ENCODE measurements around the gene KAT2B. TPM values are rescaled to one million over a fixed set of nuclear protein-coding genes. Genes with fewer than 3 reads are reported as not detected.
"Not testable (repeated sequence)": the region's sequence is repeated elsewhere in the genome, so short reads cannot be mapped to it uniquely, and the experiment has no call there.

The KAT2B gene
- total RNA-seq (38.2 TPM), polyA plus RNA-seq (14.6 TPM)

DNA sequence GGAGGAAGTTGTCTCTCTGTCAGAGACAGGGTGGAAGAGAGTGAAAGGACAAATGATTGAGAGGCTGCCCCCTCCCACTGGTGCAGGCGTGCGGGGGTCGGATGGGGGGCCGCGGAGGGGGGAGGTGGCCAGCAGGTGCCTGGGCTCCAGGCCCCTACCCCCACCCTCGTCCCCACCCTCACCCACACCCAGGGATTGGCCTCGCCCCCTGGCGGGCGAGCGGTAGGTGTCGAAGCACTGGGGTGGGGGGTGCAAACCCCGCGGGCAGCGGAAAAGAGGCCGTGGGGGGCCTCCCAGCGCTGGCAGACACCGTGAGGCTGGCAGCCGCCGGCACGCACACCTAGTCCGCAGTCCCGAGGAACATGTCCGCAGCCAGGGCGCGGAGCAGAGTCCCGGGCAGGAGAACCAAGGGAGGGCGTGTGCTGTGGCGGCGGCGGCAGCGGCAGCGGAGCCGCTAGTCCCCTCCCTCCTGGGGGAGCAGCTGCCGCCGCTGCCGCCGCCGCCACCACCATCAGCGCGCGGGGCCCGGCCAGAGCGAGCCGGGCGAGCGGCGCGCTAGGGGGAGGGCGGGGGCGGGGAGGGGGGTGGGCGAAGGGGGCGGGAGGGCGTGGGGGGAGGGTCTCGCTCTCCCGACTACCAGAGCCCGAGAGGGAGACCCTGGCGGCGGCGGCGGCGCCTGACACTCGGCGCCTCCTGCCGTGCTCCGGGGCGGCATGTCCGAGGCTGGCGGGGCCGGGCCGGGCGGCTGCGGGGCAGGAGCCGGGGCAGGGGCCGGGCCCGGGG, at the start of gene KAT2B:
Gene KAT2B (plus strand): TSS at position 682 of the 783 bp plus-strand sequence. CDS start 32 bp downstream, at position 714.
- under 1% methylated on average over 68 of the region's 75 CpGs for WGBS

DNA sequence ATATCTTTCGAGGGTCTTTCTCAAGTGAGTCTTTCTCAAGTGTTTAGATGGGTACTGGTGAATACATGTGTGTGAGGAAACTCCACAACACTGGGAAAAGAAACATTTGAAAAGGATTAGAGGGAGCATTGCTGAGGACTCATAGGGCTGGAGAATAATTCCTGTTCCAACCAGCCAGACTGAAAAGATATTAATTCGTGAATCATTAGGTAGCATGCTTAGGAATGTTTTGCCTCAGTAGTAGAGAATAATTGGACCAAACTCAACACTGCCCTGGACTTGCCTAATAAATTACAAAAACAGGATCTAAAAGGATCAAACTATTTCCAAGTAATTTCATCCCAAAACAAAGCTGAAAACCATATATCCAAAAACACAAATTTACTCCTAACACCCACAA, 45.5 kb upstream of the KAT2B start:
- Histone ChIP-seq H3K4me1 (ENCODE audit: insufficient read depth) (no peaks in the 10 kb centered on the region), H3K27ac (ENCODE audit: low read depth) (no peak overlapping the region), H3K36me3 (ENCODE audit: insufficient read depth) (no peaks in the 10 kb centered on the region), H3K4me3 (ENCODE audit: low read depth, low read length) (no peak overlapping the region)
- no peak for DNase-seq (ENCODE audit: extremely low spot score)
- 73% methylated on average over 2 of the region's 2 CpGs for WGBS

More for the DNA sequence above, at the start of gene KAT2B:
- Histone ChIP-seq H3K27ac (ENCODE audit: low read depth) (peak within 1 kb of the TSS; percentile 98), H3K4me3 (ENCODE audit: low read depth, low read length) (peak within 1 kb of the TSS; percentile 95), H3K36me3 (ENCODE audit: insufficient read depth) (no peaks in the 10 kb centered on the region), H3K4me1 (ENCODE audit: insufficient read depth) (no peaks in the 10 kb centered on the region)
- no peak for DNase-seq (ENCODE audit: extremely low spot score)

DNA sequence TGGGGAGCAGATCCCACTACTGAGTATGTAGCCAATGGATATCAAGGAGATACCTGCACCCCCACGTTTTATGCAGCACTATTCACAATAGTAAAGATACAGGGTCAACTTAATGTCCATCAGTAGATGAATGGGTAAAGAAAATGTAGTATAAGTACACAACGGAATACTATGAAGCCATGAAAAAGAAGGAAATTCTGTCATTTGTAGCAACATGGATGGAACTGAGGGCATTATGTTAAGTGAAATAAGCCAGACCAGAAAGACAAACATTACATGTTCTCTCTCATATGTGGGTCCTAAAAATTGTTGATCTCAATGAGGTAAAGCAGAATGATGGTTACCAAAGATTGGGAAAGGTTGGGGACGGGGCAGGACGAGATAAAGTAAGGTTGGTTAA, 42.7 kb upstream of the KAT2B start:
- WGBS: 96% methylated on average over 4 of the region's 4 CpGs
- H3K4me3 ChIP-seq (ENCODE audit: low read depth, low read length): no peak overlapping the region
- no peaks in the 10 kb centered on the region for H3K36me3 ChIP-seq (ENCODE audit: insufficient read depth)
- no peak for DNase-seq (ENCODE audit: extremely low spot score)
- no peaks in the 10 kb centered on the region for H3K4me1 ChIP-seq (ENCODE audit: insufficient read depth)
- no peak overlapping the region for H3K27ac ChIP-seq (ENCODE audit: low read depth)

DNA sequence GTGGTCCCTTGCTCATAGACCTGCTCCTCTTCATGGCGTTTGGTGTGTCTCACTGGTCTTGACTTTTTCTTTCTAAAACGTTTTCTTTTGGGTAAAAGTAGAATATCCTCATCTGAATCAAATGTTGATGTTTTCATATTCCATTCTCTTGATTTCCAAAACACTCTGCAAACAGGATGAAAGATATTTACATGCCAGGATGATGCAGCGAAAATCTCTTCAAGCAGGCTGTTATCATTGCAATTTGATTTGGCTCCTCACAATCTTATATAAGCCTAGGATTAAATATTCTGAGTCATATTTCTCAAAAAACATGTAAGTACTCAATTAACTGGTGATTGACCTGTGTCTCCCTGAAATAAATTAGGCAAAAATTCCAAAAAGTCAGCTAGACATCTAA, 38.3 kb upstream of the KAT2B start:
- 63% methylated on average over 3 of the region's 3 CpGs for WGBS
- no peaks in the 10 kb centered on the region for H3K4me1 ChIP-seq (ENCODE audit: insufficient read depth)

DNA sequence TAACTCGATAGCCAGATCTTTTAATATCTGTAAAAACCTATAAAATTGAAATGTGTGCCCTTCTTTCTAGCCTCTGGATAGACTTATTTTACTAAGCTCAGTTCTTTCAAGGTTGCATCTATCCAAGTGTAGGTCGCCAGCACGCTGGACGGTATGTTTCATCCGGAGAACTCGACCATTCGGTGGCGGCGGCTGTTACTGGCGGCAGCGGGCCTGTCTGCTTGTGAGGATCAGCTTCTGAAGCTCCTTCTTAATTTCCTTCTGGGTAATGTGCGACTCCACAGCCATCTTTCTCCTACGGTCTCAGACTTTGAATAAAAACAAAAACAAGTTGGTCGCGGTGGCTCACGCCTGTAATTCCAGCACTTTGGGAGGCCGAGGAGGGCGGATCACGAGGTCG, 32.3 kb upstream of the KAT2B start:
- Histone ChIP-seq H3K4me3 (ENCODE audit: low read depth, low read length) (no peak overlapping the region), H3K4me1 (ENCODE audit: insufficient read depth) (no peaks in the 10 kb centered on the region), H3K27ac (ENCODE audit: low read depth) (no peak overlapping the region), H3K36me3 (ENCODE audit: insufficient read depth) (no peaks in the 10 kb centered on the region)
- DNase-seq (ENCODE audit: extremely low spot score): no peak
- 97% methylated on average over 20 of the region's 20 CpGs for WGBS

More for the DNA sequence above, 38.3 kb upstream of the KAT2B start:
- no peak overlapping the region for H3K27ac ChIP-seq (ENCODE audit: low read depth)
- H3K4me3 ChIP-seq (ENCODE audit: low read depth, low read length): no peak overlapping the region
- DNase-seq (ENCODE audit: extremely low spot score): no peak
- H3K36me3 ChIP-seq (ENCODE audit: insufficient read depth): no peaks in the 10 kb centered on the region

DNA sequence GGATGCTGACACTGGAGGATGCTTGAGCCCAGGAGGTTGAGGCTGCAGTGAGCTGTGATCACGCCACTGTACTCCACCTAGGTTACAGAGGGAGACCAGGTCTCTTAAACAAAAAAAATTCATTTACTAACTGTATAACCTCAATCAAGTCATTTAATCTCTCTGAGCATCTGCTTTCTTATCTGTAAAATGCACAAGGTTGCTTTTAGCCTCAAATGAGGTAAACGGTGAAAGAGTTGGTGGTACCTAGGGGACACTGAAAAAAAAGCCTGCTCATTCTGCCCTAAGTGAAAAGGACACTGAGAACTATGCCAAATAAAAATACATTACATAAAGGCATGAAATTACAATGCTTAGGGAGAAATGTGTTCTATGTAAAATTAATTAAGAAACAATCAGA, 31.6 kb upstream of the KAT2B start:
- H3K27ac ChIP-seq (ENCODE audit: low read depth): no peak overlapping the region
- H3K4me3 ChIP-seq (ENCODE audit: low read depth, low read length): no peak overlapping the region
- WGBS: 76% methylated on average over 2 of the region's 2 CpGs
- H3K36me3 ChIP-seq (ENCODE audit: insufficient read depth): no peaks in the 10 kb centered on the region
- H3K4me1 ChIP-seq (ENCODE audit: insufficient read depth): no peaks in the 10 kb centered on the region
- DNase-seq (ENCODE audit: extremely low spot score): no peak

DNA sequence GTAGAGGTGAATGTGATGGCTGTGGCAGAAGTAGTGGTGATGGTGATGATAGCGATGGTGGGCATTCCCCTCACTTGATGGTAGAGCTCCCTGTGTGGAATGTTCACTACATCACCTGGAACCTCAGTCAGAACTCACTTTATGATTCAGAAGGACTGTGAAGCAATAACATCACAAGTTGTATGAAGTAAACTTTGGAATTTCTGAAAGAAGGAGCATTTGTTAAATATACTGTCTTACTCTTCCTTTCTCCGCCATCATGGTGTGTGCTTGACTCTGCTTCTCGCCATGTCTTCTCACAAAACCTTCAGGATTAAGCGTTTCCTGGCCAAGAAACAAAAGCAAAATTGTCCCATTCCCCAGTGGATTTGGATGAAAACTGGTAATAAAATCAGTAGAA, 28.1 kb upstream of the KAT2B start, which contains the start of gene PP2D1:
Gene PP2D1 (minus strand): TSS at position 101 of the 400 bp plus-strand sequence. CDS start 192 bp downstream, outside the sequence.
- WGBS: 93% methylated on average over 4 of the region's 4 CpGs
- no peak for DNase-seq (ENCODE audit: extremely low spot score)
- no peak within 1 kb of the TSS for H3K27ac ChIP-seq (ENCODE audit: low read depth)
- no peak within 1 kb of the TSS for H3K4me3 ChIP-seq (ENCODE audit: low read depth, low read length)
- no peaks in the 10 kb centered on the region for H3K4me1 ChIP-seq (ENCODE audit: insufficient read depth)
- H3K36me3 ChIP-seq (ENCODE audit: insufficient read depth): no peaks in the 10 kb centered on the region

DNA sequence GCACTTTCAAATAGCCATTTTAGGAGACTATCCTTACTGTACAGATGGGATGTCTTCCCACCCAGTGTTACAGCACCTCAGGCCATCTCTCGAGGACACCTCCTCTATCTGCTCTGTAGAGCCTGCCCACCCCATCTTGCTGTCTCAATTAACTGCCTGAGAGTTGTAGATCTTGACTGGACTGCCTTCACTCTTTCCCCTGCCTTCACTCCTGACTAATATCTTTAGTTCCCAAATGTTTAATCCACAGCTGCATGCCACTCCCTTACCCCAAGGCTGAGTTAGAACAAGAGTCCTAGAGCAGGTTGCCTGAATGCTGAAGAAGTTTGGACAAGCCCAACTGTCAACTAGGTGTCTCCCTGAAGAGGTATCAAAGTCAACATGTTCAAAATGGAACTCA, 26.9 kb upstream of the KAT2B start:
- WGBS: 93% methylated on average over 1 of the region's 1 CpG
- no peak overlapping the region for H3K27ac ChIP-seq (ENCODE audit: low read depth)
- no peaks in the 10 kb centered on the region for H3K36me3 ChIP-seq (ENCODE audit: insufficient read depth)
- H3K4me1 ChIP-seq (ENCODE audit: insufficient read depth): no peaks in the 10 kb centered on the region
- no peak overlapping the region for H3K4me3 ChIP-seq (ENCODE audit: low read depth, low read length)
- DNase-seq (ENCODE audit: extremely low spot score): no peak

DNA sequence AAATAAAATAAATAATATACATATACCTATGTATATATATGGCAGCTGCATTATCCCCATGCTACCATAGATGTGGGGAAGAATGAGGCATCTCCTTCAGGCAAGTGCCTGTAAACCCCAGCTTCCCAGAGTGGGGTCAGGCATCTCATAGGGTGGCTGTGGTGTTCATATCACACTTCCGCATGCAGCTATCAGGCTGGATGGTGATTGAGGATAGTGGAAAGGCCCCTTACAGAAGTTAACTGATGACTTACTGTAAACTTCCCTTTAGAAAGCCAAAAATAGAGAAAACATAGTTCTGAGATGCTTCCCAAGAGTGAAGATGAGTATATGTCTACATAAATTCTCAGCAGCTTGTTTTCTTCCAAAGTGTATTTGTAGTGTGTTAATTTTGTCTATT, 24.7 kb upstream of the KAT2B start:
- Histone ChIP-seq H3K27ac (ENCODE audit: low read depth) (no peak overlapping the region), H3K4me3 (ENCODE audit: low read depth, low read length) (no peak overlapping the region), H3K36me3 (ENCODE audit: insufficient read depth) (no peaks in the 10 kb centered on the region), H3K4me1 (ENCODE audit: insufficient read depth) (no peaks in the 10 kb centered on the region)
- DNase-seq (ENCODE audit: extremely low spot score): no peak
- 91% methylated on average over 1 of the region's 1 CpG for WGBS

DNA sequence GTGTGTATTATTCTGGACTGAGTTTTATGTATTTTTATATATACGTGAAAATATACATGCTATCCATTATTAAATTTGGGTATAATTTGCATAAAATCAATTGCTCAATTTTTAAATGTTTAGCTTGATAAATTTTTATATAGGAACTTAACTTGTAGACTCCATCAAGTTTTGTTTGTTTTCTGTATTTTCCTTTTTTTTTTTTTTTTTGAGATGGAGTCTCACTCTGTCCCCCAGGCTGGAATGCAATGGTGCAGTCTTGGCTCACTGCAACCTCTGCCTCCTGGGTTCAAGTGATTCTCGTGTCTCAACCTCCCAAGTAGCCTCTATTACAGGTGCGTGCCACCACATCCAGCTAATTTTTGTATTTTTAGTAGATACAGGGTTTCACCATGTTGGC, 24.2 kb upstream of the KAT2B start:
- H3K4me1 ChIP-seq (ENCODE audit: insufficient read depth); H3K27ac ChIP-seq (ENCODE audit: low read depth); H3K36me3 ChIP-seq (ENCODE audit: insufficient read depth); H3K4me3 ChIP-seq (ENCODE audit: low read depth, low read length); DNase-seq (ENCODE audit: extremely low spot score): not testable (repeated sequence)
- 93% methylated on average over 3 of the region's 3 CpGs for WGBS

DNA sequence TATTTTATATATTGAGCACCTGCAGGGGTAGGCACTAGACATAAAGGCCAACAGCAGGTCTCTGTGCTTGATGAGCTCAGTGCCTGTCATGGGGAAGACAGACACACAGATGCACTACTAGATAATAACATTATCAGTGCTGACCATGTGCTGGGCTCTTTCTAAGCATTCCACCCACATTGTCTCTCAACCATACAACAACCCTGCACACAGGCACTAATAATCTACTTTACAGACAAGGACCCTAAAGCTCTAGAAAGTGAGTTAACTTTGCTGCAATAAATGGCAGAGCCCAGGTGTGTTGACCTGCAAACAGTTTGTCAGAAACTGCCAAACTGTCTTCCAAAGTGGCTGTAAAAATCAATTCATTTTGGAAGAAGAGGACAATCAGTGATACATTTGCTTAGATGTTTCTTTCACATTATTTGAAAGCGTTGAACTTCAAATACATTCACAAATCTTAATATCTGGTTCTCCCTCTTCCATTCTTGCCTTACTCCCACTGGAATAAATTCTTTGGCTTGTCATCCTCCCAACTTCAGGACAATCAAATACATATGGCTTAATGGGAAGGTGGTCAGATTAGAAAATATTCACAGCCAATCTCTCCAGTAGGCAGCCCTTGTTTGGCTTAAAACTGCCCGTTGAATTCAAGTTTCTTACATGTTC, 17.2 kb upstream of the KAT2B start:
- Histone ChIP-seq H3K27ac (ENCODE audit: low read depth) (no peak overlapping the region), H3K36me3 (ENCODE audit: insufficient read depth) (no peaks in the 10 kb centered on the region), H3K4me3 (ENCODE audit: low read depth, low read length) (no peak overlapping the region), H3K4me1 (ENCODE audit: insufficient read depth) (no peaks in the 10 kb centered on the region)
- WGBS: 45% methylated on average over 2 of the region's 2 CpGs
- no peak for DNase-seq (ENCODE audit: extremely low spot score)

DNA sequence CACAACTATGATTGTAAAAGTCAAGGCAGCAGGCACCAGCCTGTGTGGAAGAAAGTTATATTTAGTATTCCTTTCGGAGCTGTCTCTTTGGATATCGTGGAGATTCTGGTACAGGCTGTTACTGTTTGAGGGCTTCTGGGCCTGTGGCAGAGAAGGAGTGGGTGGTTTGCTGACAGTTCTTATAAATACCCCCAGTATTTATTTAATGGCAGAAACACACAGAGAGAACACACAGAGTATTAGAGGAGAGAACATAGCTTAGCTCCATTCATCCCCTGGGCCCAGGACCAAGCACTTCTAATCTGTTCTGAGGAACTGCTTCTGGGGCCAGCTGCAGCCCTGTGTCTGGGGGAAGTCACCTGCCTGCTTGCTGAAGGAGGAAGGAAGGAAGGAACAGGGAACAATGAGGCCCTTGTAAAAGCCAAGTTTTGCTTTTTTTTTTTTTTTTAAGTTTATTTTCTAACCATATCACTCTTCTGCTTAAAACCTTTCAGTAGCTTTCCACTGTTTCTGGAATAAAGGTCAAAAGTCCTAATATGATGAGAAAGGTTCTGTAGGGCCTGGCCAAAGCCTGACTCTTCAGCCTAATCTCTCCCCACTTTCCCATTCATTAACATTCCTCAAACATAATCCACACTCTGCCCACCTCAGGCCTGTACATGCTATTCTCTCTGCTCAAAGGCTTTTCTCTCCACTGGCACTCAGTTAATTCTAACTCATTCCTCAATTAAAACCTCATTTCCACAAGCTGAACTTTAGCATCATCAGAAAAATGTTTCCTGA, 16.4 kb upstream of the KAT2B start:
- Histone ChIP-seq H3K4me3 (ENCODE audit: low read depth, low read length) (no peak overlapping the region), H3K36me3 (ENCODE audit: insufficient read depth) (no peaks in the 10 kb centered on the region), H3K4me1 (ENCODE audit: insufficient read depth) (no peaks in the 10 kb centered on the region), H3K27ac (ENCODE audit: low read depth) (peak overlapping the region; percentile 10)
- 23% methylated on average over 2 of the region's 2 CpGs for WGBS
- DNase-seq (ENCODE audit: extremely low spot score): no peak

DNA sequence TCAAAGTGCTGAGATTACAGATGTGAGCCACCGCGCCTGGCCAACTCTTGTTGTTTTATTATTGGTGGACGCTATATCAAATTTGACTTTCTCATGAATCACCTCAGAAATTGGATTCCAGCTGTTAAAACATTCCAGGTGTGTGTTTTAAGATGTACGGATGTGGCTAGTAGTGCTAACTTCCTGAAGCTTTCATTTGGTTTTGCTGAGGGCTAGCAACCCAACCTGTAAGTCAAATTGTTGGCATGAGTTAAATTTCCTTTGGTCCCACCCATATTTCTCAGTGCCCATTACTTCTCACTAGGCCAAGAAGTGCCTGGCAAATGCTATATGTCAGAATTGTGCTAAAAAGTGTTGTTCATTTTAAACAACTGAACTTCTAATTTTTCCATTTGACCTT, 13.1 kb upstream of the KAT2B start:
- no peaks in the 10 kb centered on the region for H3K4me1 ChIP-seq (ENCODE audit: insufficient read depth)
- WGBS: 88% methylated on average over 4 of the region's 4 CpGs

More for the DNA sequence above, 13.1 kb upstream of the KAT2B start:
- Histone ChIP-seq H3K4me3 (ENCODE audit: low read depth, low read length) (no peak overlapping the region), H3K27ac (ENCODE audit: low read depth) (no peak overlapping the region), H3K36me3 (ENCODE audit: insufficient read depth) (no peaks in the 10 kb centered on the region)
- no peak for DNase-seq (ENCODE audit: extremely low spot score)

Data from urinary bladder (tissue), 4 donors.